Transverse colon (tissue), 4 donors: ENCODE measurements around the gene PTPN18.

Source experiments
- CTCF ChIP-seq, 5 experiments: fragments of 200-600 bp in 3 of 5; fragments of 450-650 bp in 2 of 5; sonication (generic) in 3 of 5; IDR thresholded peaks; 1 replicate in 2 of 5; 2 replicates in 3 of 5; pipeline ENCODE4 v1.5.1; 2016 to 2017; ENCODE audit warnings: antibody characterized with exemption in 5 of 5, inconsistent platforms in 3 of 5, mild to moderate bottlenecking in 2 of 5, moderate library complexity in 1 of 5
- POLR2A ChIP-seq: fragments of 450-650 bp; IDR thresholded peaks from one replicate; pipeline ENCODE4 v1.6.1; 2016; ENCODE audit warnings: antibody characterized with exemption, mild to moderate bottlenecking, moderate library complexity
- POLR2AphosphoS5 ChIP-seq, 3 donors: sonication (generic); formaldehyde crosslinking; IDR thresholded peaks; one replicate each; pipeline ENCODE4 v1.6.1; 2016; ENCODE audit warnings: antibody characterized with exemption in 3 of 3

DNA sequence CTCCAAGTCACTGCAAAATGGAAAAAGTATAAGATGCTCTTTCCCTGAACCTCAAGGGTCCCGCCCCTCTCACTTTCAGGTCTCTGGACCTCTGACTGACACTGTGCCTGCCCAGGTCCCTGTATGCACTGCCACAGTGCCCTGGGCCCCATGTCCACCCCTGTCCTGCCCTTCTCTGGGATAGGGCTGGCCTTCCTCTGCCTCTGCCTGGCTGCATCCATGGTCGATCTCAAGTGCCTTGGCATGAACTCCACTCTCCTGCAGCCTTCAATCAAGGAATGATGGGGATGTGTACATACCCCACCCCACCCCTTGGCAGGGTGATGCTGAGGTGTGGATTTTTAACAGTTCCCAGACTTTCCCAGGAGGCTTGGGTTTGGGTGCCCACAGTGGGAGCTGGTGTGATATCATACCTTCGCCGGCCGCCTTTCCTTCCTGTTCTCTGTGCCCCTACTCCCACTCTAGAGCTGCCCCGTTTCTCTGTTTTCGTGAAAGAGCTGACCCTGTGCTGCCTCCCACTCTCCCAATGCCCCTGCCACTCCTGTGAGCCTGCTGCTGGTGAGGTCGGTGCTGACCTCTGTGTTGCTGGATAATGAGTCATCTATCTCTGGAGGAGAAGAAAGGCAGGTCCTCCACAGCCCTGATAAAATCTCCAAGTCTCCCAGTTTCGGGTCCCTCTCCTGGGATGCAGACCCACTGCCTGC is 18.9 kb downstream of the PTPN18 start:
- TF ChIP-seq CTCF (IDR thresholded peaks at IDR 0.05) (no peak), POLR2AphosphoS5 (IDR thresholded peaks at IDR 0.05) (no peak), POLR2A (no peak)
